HG03196 (cell line): ENCODE results near the gene CYP2W1.
"Not testable (repeated sequence)": the region's sequence is repeated elsewhere in the genome, so short reads cannot be mapped to it uniquely, and the experiment has no call there.

Experiments
- ATAC-seq: cut with Tn5 transposase; IDR thresholded peaks from one replicate; pipeline ENCODE4 v1.9.1; 2021; ENCODE audit not compliant: unreplicated experiment

The CYP2W1 gene

GRCh38 chr7:1027242-1028043 lies 44.5 kb downstream of the CYP2W1 start:
- ATAC-seq, result peak; percentile 2

GRCh38 chr7:1028044-1028770 lies 45.2 kb downstream of the CYP2W1 start:
- ATAC-seq, result peak; percentile 43

- peak; percentile 17 for ATAC-seq
These were observed 46.0 kb downstream of the CYP2W1 start for GRCh38 chr7:1028775-1029636.

- ATAC-seq, result no peak
These were observed 46.9 kb downstream of the CYP2W1 start for GRCh38 chr7:1029637-1030443.

GRCh38 chr7:1030444-1031070 lies 47.6 kb downstream of the CYP2W1 start:
- ATAC-seq, result no peak

GRCh38 chr7:1031716-1032455 lies 48.9 kb downstream of the CYP2W1 start:
- no peak for ATAC-seq

GRCh38 chr7:1032536-1033181 lies 49.7 kb downstream of the CYP2W1 start:
- no peak for ATAC-seq

- ATAC-seq, result no peak
These were observed 50.7 kb downstream of the CYP2W1 start for GRCh38 chr7:1033546-1034145.

- not testable (repeated sequence) for ATAC-seq
These were observed 51.8 kb downstream of the CYP2W1 start for GRCh38 chr7:1034769-1035168.

- ATAC-seq, result not testable (repeated sequence)
These were observed 53.4 kb downstream of the CYP2W1 start for GRCh38 chr7:1036164-1036928.
